Right lobe of liver (tissue), 4 donors: Measurements from ENCODE around the gene CCDC174.

Experiments used
- POLR2A ChIP-seq: fragments of 450-650 bp; IDR thresholded peaks from one replicate; pipeline ENCODE4 v1.6.1; 2017; ENCODE audit warnings: antibody characterized with exemption, mild to moderate bottlenecking
- TF ChIP-seq, protein P1 (sequence below), 4 donors: fragments of 200-600 bp in 3 of 4; fragments of 450-650 bp in 1 of 4; IDR thresholded peaks; one replicate each; pipeline versions ENCODE4 v1.5.1 to v1.8.0; 2016 to 2022; ENCODE audit warnings: antibody characterized with exemption in 4 of 4, mild to moderate bottlenecking in 2 of 4
- donor health status: DM: no; HTN: no; CAD: no.
- donor health status: DM: no; HTN: no; CAD: no.
- donor health status: DM: no; HTN: yes; CAD: no.

DNA sequence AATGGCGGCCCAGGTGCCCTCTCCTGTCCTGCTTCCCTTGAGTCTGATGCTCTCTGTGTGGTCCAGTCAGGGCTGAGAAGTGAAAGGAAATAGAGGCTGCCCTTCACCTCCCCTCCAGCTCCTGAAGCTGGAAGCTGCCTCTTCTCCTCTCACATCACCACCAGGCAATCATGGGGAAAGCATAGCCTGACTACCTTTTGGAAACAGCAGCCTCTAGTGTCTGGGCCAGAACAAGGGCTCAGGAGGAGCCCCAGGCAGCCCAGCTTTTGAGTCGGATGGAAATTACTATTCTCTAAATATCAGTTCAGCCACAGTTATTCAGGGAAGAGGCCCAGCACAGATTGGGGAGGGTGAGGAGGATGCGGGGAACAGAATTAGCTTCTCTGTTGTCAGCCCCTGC is 43.3 kb upstream of the CCDC174 start:
- TF ChIP-seq, protein P1, sequence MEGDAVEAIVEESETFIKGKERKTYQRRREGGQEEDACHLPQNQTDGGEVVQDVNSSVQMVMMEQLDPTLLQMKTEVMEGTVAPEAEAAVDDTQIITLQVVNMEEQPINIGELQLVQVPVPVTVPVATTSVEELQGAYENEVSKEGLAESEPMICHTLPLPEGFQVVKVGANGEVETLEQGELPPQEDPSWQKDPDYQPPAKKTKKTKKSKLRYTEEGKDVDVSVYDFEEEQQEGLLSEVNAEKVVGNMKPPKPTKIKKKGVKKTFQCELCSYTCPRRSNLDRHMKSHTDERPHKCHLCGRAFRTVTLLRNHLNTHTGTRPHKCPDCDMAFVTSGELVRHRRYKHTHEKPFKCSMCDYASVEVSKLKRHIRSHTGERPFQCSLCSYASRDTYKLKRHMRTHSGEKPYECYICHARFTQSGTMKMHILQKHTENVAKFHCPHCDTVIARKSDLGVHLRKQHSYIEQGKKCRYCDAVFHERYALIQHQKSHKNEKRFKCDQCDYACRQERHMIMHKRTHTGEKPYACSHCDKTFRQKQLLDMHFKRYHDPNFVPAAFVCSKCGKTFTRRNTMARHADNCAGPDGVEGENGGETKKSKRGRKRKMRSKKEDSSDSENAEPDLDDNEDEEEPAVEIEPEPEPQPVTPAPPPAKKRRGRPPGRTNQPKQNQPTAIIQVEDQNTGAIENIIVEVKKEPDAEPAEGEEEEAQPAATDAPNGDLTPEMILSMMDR (IDR thresholded peaks at IDR 0.05) = no peak
- no peak for TF ChIP-seq POLR2A
